ENCODE data around the gene NPC2.

GRCh38 chr14:74476107-74476506 lies 17.0 kb downstream of the NPC2 start:
- no peak for TF ChIP-seq CTCF (IDR thresholded peaks at IDR 0.05)
- TF ChIP-seq POLR2A (IDR thresholded peaks at IDR 0.05) = no peak
- no peak for TF ChIP-seq POLR2AphosphoS5 (IDR thresholded peaks at IDR 0.05)

Data from sigmoid colon (tissue), 4 donors.